Osteocyte (in vitro differentiated cells): Measurements from ENCODE around the gene CSF1R. TPM values are rescaled to one million over a fixed set of nuclear protein-coding genes. Genes with fewer than 3 reads are reported as not detected.
A peak's percentile ranks its signal among the peaks of the same experiment; 100 is the strongest.
"Not testable (repeated sequence)": the region's sequence is repeated elsewhere in the genome, so short reads cannot be mapped to it uniquely, and the experiment has no call there.

Source experiments
- DNase-seq: peaks from one replicate; pipeline ENCODE4 v3.0.0; 2021; ENCODE audit warnings: mixed read lengths; ENCODE audit not compliant: unreplicated experiment; ENCODE audit errors: extremely low spot score
- H3K27ac Mint-ChIP-seq: one replicate; pipeline ENCODE4 v1.8.0; 2021; ENCODE audit warnings: mild to moderate bottlenecking, mixed read lengths; ENCODE audit not compliant: unreplicated experiment
- H3K27me3 Mint-ChIP-seq: one replicate; pipeline ENCODE4 v1.8.0; 2021; ENCODE audit warnings: mixed read lengths; ENCODE audit not compliant: unreplicated experiment
- H3K36me3 Mint-ChIP-seq: one replicate; pipeline ENCODE4 v1.8.0; 2021; ENCODE audit warnings: mixed read lengths; ENCODE audit not compliant: unreplicated experiment
- H3K4me1 Mint-ChIP-seq: one replicate; pipeline ENCODE4 v1.8.0; 2021; ENCODE audit warnings: mixed read lengths; ENCODE audit not compliant: unreplicated experiment
- H3K4me3 Mint-ChIP-seq: one replicate; pipeline ENCODE4 v1.8.0; 2021; ENCODE audit warnings: mild to moderate bottlenecking, moderate library complexity, mixed read lengths; ENCODE audit not compliant: unreplicated experiment
- H3K9me3 Mint-ChIP-seq: one replicate; pipeline ENCODE4 v1.8.0; 2021; ENCODE audit warnings: mixed read lengths; ENCODE audit not compliant: unreplicated experiment
- total RNA-seq: library from RNA; stranded (reverse); gene quantifications from 2 replicates; pipeline ENCODE4 v1.2.1, GENCODE V29; 2021
- TF ChIP-seq, protein P1 (sequence below): fragments of 200-600 bp; sonication (generic); IDR thresholded peaks from 2 replicates; pipeline ENCODE4 v1.5.0; 2021; ENCODE audit warnings: antibody characterized with exemption, mild to moderate bottlenecking, moderate library complexity

Gene CSF1R
- total RNA-seq, 1 donor from 2014 or later, result 1.2 TPM

GRCh38 chr5:150036513-150036912 lies 49.8 kb downstream of the CSF1R start:
- DNase-seq, result no peak
- TF ChIP-seq, protein P1, sequence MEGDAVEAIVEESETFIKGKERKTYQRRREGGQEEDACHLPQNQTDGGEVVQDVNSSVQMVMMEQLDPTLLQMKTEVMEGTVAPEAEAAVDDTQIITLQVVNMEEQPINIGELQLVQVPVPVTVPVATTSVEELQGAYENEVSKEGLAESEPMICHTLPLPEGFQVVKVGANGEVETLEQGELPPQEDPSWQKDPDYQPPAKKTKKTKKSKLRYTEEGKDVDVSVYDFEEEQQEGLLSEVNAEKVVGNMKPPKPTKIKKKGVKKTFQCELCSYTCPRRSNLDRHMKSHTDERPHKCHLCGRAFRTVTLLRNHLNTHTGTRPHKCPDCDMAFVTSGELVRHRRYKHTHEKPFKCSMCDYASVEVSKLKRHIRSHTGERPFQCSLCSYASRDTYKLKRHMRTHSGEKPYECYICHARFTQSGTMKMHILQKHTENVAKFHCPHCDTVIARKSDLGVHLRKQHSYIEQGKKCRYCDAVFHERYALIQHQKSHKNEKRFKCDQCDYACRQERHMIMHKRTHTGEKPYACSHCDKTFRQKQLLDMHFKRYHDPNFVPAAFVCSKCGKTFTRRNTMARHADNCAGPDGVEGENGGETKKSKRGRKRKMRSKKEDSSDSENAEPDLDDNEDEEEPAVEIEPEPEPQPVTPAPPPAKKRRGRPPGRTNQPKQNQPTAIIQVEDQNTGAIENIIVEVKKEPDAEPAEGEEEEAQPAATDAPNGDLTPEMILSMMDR, result no peak
- peak overlapping the region; percentile 79 for H3K27ac Mint-ChIP-seq
- H3K9me3 Mint-ChIP-seq, result no peaks in the 10 kb centered on the region
- H3K27me3 Mint-ChIP-seq, result no peaks in the 10 kb centered on the region
- H3K4me1 Mint-ChIP-seq, result peaks cover 42% of the 10 kb centered on the region
- no peak overlapping the region for H3K4me3 Mint-ChIP-seq
- H3K36me3 Mint-ChIP-seq, result peaks cover 75% of the 10 kb centered on the region

DNA sequence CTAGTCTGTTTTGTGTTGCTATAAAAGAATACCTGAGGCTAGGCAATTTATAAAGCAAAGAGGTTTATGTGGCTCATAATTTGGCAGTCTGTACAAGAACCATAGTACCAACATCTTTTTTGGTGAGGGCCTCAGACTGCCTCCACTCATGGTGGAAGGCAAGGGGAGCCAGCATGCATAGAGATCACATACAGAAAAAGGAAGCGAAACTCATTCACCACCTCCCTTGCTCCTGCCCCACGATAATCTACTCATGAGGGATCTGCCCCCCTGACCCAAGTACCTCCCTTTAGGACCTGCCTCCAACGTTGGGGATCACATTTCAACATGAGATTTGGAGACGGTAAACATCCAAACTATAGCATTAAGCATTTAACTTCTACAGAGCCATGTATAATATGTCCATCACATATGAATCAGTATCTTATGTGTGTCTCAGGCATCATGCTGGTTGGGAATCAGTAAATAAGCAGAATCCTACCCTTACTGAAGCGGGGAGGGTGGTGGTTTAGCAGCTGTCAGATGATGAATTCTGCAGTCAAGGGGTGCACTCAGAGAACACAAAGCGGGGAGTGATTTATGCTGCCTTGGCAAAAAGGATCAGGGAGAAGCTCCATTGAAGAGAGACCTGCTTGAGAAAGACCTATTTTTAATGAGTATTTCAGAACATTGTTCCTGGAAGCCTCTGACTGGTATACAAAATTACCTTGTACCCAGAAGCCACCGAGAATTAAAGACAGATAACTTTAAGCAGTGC lies 51.0 kb downstream of the CSF1R start:
- peaks cover 75% of the 10 kb centered on the region for H3K36me3 Mint-ChIP-seq
- TF ChIP-seq, protein P1, result no peak
- H3K27me3 Mint-ChIP-seq, result no peaks in the 10 kb centered on the region
- DNase-seq, result no peak
- no peak overlapping the region for H3K27ac Mint-ChIP-seq
- no peak overlapping the region for H3K4me3 Mint-ChIP-seq
- no peaks in the 10 kb centered on the region for H3K9me3 Mint-ChIP-seq
- peaks cover 42% of the 10 kb centered on the region for H3K4me1 Mint-ChIP-seq

- H3K9me3 Mint-ChIP-seq, result no peaks in the 10 kb centered on the region
Observed at GRCh38 chr5:150034662-150035061, 51.7 kb downstream of the CSF1R start.

GRCh38 chr5:150033334-150033733 lies 53.0 kb downstream of the CSF1R start:
- Mint-ChIP-seq H3K9me3 (no peaks in the 10 kb centered on the region), H3K27ac (peak overlapping the region; percentile 59), H3K36me3 (peaks cover 73% of the 10 kb centered on the region), H3K4me3 (no peak overlapping the region), H3K4me1 (peaks cover 32% of the 10 kb centered on the region), H3K27me3 (no peaks in the 10 kb centered on the region)
- TF ChIP-seq, protein P1, result no peak
- no peak for DNase-seq

More at GRCh38 chr5:150034662-150035061, 51.7 kb downstream of the CSF1R start:
- DNase-seq, result no peak
- TF ChIP-seq, protein P1, result no peak
- no peaks in the 10 kb centered on the region for H3K27me3 Mint-ChIP-seq
- H3K27ac Mint-ChIP-seq, result peak overlapping the region; percentile 25
- H3K4me3 Mint-ChIP-seq, result no peak overlapping the region
- peaks cover 42% of the 10 kb centered on the region for H3K4me1 Mint-ChIP-seq
- H3K36me3 Mint-ChIP-seq, result peaks cover 70% of the 10 kb centered on the region

DNA sequence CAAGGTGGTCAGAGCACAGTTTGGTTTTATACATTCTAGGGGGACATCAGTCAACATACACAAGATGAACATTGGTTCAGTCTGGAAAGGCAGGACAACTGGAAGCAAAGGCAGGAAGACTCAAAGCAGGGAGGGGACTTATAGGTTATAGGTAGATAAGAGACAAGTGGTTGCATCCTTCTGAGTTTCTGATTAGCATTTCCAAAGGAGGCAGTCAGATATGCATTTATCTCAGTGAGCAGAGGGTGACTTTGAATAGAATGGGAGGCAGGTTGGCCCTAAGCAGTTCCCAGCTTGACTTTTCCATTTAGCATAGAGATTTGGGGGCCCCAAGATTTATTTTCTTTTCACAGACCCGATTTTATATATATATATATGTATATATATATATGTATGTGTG lies 58.3 kb downstream of the CSF1R start:
- DNase-seq, H3K4me3 Mint-ChIP-seq, H3K4me1 Mint-ChIP-seq, H3K9me3 Mint-ChIP-seq, H3K27me3 Mint-ChIP-seq, H3K27ac Mint-ChIP-seq: not testable (repeated sequence)
- H3K36me3 Mint-ChIP-seq, result peaks cover 54% of the 10 kb centered on the region
